ENCODE measurements around the gene PLPP7.

The PLPP7 gene

GRCh38 chr9:131282688-131283422 lies 6.7 kb upstream of the PLPP7 start:
- no peak for DNase-seq

GRCh38 chr9:131284856-131285255 lies 4.7 kb upstream of the PLPP7 start:
- DNase-seq = no peak

GRCh38 chr9:131287359-131287758 lies 2.2 kb upstream of the PLPP7 start:
- no peak for DNase-seq

DNA sequence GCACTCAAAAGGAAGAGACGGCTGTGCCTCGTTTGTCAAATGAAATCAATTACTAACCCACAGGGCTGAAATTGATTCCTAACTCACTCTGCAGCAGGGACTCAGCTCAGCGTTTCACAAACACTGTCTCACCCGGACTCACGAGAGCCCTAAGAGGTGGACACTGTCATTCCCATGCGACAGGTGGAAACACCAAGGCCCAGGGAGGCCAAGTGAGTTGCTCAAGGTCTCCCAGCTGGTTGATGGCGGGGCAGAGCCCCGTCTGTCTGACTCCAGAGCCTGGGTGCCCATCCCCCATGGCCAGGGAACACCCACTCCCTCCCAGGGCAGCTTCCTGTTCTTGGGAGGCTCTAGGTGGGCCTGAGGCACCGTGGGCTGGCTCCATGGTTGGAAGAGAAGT lies 1.3 kb upstream of the PLPP7 start:
- no peak for DNase-seq

GRCh38 chr9:131290036-131290766 lies 678 bp downstream of the PLPP7 start:
- DNase-seq = no peak

- no peak for DNase-seq
Measured at GRCh38 chr9:131290767-131291370, 1.3 kb downstream of the PLPP7 start.

DNA sequence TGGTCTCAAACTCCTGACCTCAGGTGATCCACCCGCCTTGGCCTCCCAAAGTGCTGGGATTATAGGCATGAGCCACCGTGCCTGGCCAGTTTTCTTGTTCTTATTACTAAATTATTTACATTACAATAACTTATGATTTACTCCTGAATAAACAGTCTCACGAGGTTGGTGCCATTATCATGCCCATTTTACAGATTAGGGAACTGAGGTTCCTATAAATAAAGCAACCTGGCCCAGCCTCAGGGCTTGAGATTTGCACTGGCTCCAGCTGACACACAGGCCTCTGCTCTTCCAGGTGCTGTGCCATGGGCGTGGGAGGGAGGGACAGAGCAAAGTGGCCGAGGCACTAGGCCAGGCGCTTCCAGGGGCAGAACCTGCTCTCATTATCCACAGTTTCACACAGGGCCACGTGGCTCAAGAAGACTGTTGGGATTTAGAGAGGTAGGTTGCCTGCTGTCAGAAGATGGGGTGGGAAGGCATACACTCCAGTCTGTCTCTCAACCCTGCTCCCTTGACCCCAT lies 2.3 kb downstream of the PLPP7 start:
- DNase-seq = no peak

DNA sequence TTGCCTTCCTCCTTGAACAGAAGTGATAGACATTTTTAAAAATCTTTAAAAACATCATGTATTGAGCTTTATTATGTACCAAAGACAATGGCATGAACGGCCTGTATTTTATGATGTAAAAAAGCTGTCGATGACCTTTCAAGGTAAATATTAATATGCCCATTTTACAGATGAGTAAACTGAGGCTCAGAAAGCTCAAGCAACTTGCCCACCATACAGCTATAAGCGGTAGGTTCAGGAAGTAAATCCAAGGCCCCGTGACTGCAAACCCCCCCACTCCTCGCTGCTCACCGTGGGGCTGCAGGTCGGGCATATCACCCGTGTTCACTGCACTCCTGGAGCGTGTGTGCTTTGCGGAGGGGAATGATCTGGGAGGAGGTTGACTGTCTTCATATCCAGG lies 3.4 kb downstream of the PLPP7 start:
- DNase-seq = no peak

DNA sequence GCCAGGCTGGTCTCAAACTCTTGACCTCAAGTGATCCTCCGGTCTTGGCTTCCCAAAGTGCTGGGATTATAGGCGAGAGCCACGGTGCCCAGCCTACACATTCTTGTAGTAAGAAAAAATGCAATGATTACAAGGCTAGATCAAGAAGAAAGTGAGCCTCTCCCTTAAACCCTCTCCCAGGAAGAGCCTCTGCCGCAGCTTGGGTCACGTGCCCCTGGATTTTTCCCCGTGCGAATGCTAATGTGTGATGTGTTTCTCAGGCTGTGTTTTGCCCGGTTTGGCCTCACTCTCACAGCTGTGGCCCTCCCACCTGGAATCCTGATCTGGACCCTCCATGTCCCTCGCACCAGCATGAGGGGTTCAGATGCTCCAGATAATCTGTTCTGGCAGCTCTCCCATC lies 6.9 kb downstream of the PLPP7 start:
- DNase-seq = no peak

- DNase-seq = no peak
Measured at GRCh38 chr9:131296906-131297500, 7.5 kb downstream of the PLPP7 start.

- DNase-seq = no peak
Measured at GRCh38 chr9:131297903-131298302, 8.4 kb downstream of the PLPP7 start.

DNA sequence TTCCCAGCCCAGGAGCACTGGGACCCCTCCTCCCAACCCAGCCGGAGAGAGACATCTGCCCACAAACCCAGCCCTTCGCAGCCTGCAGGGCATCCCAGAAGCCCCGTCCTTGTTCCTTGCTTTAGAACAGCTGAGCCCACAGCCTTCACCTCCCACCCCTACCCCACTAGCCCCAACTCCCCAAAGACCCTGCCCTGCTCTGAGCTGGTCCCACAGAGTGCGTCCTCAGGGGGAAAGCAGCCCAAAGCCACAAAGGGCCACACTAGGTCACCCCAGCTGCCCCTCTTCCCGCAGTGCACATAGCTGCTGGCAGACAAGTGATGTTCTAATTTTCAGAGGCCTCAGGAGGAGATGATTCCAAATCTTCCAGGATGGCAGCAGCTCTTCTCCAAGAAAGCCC lies 8.8 kb downstream of the PLPP7 start:
- DNase-seq = no peak

- DNase-seq = no peak
Measured at GRCh38 chr9:131298816-131299215, 9.3 kb downstream of the PLPP7 start.

GRCh38 chr9:131299346-131299960 lies 9.9 kb downstream of the PLPP7 start:
- no peak for DNase-seq

GRCh38 chr9:131299961-131300347 lies 10.4 kb downstream of the PLPP7 start:
- DNase-seq = no peak

- no peak for DNase-seq
Measured at GRCh38 chr9:131300444-131300843, 10.9 kb downstream of the PLPP7 start.

DNA sequence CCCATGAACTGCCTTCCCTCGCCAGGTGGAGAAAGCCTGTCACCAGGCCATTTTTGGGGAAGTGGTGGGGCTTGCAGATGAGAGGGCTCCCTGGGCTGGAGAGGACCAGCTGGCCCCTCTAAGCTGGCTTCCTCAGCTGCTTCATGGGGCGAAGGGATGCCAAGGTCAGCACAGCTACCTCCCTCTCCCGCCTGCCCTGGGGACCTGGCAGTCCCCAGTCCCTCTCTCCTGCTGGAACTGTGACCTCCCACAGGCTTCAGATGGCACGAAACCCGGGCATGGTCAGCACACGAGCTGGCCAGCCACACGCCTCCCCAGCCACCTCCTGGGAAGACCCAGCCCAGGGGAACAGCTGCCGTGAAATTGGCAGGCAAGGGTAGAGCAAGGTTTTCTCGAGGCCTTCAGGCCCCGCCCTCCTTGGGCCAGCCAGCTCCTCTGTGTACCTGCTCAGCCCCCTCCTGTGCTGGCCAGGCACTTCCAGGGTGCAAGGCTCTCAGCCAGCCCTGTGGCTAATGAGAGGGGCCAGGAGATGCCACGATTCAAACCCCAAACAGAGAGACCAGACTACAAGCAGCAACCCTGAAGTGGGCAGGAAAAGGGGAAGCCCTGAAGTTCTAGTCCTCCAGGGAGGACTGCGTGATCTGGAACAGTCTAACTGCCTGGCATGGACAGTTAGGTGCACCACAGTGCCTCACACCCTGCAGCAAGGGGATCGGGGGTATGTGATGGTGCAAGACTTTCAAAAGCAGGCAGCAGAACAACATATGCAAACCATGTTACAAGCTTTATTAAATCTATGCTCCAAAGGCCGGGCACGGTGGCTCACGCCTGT lies 12.9 kb downstream of the PLPP7 start:
- DNase-seq = peak; percentile 23

DNA sequence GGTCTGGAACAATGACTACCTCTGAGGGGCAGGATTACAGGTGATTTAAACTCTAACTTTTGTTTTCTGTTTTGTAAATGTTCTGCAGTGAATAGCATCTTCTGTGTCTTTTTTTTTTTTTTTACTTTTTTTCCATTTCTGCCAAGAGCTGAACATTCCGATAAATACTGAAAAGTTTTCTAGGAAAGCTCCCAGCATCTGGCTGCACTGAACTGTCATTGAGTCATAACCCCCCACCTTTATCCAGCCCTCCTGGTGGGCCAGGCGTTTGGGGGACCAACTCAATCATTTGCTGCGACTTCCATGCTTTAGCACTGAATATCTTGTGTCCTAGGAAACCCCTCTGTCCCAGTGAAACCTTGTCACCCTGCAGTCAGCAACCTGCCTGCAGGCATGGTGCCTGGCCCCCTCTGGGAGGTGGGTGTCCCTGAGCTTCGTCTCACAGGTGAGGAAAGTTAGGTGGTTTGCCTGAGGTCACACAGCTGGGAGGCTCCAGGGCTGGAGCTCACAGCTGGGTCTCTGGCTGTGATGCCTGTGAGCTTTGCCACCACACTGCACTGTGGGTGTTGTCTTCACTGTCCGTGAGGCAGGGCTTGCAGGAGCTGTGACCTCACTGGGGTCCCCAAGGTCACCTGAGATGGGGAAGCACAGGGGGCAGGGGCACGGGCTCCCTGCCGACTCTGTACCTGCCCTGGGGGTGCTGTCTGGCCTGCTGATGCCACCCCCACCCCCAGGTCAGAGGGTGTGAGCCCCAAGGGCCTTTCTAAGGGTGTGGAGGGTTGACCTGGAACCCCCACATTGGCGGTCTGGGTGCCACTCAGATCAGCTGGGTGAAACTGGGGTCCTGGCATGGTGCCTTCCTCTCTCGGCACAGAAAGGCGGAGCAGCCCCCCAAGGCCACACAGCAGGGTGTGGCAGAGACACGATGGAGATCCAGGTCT lies 14.1 kb downstream of the PLPP7 start:
- DNase-seq = no peak

DNA sequence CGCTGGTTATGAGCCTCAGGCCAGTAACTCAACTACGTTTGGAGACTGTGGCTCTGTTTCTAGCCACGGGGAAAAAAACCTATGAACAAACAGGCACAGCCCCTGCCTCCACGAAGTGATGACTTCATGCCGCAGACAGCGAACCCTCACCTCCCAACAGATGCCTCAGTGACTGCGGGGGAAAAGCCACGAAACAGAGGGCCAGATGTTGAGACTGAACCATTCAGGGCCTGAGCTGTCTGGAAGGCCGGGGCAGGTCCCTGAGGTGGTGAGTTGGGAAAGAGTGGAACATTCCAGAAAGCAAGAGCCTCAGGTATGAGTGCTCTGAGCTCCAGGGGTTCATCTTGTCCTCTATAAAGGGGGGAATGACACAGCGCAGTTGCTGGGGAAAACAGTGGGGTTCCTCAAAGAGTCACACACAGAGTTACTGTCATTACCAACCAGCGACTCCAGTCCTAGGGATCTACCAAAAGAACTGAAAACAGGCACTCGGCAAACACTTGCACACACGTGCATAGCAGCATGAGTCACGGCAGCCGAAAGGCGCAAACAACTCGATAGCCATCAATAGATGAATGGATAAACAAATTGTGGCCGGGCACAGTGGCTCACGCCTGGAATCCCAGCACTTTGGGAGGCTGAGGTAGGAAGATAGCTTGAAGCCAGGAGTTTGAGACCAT lies 15.3 kb downstream of the PLPP7 start:
- no peak for DNase-seq

DNA sequence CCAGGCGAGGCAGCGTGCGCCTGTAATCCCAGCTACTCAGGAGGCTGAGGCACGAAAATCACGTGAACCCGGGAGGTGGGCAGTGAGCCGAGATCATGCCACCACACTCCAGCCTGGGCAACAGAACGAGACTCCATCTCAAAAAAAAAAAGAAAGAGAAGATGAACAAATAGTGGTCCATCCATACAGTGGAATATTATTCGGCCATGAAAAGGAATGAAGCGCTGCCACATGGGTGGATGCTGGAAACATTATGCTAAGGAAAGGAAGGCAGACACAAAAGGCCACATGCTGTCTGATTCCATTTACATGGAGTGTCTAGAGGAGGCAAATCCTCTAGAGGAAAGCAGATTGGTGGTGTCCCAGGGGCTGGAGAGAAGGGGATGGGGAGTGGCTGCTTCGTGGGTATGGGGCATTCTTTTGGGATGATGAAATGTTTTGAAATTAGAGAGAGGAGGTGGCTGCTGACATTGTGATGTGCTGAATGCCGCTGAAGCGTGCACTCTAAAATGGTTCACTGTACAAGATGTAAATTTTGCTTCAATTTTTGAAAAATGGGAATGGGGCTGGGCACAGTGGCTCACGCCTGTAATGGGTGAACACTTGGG lies 17.0 kb downstream of the PLPP7 start:
- DNase-seq = no peak
